WI38 (cell line): ENCODE results near the gene TEKT5.
"Not testable (repeated sequence)": the region's sequence is repeated elsewhere in the genome, so short reads cannot be mapped to it uniquely, and the experiment has no call there.

ENCODE experiments used
- H3K4me3 ChIP-seq: 2 replicates; pipeline ENCODE4 v1.5.1; 2011; ENCODE audit warnings: low read depth, mild to moderate bottlenecking, control low read depth, low read length
- TF ChIP-seq, protein P1 (sequence below): IDR thresholded peaks from 2 replicates; pipeline ENCODE4 v1.5.1; 2012; ENCODE audit warnings: low read depth, mild to moderate bottlenecking, control low read depth, low read length

TEKT5 gene

DNA sequence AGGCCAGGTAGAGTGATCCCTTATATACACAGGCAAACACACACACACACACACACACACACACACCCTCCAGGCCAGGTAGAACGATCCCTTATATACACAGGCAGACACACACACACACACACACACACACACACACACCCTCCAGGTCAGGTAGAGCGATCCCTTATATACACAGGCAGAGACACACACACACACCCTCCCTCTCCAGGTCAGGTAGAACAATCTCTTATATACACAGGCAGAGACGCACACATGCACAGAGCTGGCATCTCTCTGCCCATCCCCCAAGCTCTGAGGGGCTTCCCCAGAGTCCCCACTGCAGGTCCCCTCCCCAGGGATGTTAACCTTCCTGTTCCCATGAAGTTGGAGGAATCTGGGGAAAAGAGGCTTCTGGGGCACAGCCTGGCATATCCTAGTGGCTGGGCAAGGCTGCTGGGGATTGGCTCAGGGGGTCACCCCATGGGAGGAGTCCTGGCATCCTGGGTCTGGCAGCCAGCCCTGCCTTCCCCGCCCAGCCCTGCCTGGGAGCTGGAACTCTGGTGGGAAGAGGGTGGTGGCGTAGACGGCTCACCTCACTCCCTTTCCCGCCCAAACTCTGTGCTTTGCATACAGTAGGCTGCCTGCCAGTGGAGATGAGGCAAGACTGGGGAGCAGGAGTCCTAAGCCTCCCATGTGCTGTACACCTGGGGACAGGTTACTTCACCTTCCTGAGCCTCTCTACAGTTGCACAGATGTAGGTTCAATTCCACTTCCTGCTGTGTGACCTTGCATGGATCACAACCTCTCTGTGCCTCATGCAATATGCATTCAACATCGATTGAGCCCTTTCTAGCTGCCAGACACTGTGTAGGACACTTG lies 41.8 kb downstream of the TEKT5 start:
- no peak overlapping the region for H3K4me3 ChIP-seq
- TF ChIP-seq, protein P1, sequence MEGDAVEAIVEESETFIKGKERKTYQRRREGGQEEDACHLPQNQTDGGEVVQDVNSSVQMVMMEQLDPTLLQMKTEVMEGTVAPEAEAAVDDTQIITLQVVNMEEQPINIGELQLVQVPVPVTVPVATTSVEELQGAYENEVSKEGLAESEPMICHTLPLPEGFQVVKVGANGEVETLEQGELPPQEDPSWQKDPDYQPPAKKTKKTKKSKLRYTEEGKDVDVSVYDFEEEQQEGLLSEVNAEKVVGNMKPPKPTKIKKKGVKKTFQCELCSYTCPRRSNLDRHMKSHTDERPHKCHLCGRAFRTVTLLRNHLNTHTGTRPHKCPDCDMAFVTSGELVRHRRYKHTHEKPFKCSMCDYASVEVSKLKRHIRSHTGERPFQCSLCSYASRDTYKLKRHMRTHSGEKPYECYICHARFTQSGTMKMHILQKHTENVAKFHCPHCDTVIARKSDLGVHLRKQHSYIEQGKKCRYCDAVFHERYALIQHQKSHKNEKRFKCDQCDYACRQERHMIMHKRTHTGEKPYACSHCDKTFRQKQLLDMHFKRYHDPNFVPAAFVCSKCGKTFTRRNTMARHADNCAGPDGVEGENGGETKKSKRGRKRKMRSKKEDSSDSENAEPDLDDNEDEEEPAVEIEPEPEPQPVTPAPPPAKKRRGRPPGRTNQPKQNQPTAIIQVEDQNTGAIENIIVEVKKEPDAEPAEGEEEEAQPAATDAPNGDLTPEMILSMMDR: no peak

- not testable (repeated sequence) for H3K4me3 ChIP-seq
Measured at GRCh38 chr16:10649098-10649497, 45.6 kb downstream of the TEKT5 start.

GRCh38 chr16:10647721-10648296 lies 46.9 kb downstream of the TEKT5 start:
- no peak overlapping the region for H3K4me3 ChIP-seq
- TF ChIP-seq, protein P1: no peak

DNA sequence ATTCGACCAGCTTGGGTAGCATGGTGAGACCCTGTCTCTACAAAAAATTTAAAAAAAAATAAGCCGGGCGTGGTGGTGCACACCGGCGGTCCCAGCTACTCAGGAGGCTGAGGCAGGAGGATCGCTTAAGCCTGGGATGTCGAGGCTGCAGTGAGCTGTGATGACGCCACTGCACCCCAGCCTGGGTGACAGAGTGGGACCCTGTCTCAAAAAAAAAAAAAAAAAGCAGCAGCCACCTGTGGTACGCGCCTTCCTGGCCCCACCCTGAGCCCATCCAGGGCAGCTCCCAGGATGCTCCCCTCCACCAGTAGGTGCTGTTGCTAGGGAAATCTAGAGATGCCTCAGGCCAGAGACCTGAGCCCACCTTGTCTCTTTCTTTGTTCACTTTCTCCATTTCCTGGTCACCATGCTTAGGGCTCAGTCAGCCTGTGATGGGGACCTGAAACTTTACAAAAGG lies 47.4 kb downstream of the TEKT5 start:
- H3K4me3 ChIP-seq: no peak overlapping the region
- TF ChIP-seq, protein P1: no peak

DNA sequence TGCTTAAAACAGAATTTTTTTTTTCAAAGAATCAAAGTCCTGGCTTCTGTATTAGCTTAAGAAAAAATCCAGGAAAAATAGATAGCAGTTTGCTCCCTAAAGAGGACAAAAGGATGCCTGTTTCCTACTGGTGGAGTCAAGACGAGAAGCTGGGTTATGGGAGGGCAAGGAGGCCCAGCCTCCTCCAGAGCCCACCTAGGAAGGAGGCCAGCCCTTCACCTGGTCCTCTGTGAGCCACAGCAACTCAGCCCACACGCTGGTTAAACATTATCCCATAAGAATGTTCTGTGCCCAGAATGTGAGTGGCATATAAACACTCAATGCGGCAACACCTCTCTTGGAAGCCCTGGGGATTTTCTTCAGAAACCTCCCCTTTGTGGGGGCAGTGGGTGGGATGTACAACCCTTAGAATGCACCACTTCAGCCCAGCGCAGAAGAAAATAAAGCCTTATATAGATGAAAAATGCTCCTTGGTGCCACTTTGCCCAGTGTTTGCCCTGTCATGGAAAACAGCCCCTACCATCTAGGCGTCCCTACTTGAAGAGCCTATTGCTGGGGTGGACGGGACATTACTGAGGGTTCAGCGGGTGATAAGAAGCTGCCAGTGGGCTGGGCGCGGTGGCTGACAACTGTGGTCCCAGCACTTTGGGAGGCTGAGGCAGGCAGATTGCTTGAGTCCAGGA lies 48.0 kb downstream of the TEKT5 start:
- TF ChIP-seq, protein P1: no peak
- H3K4me3 ChIP-seq: no peak overlapping the region

GRCh38 chr16:10646228-10646580 lies 48.5 kb downstream of the TEKT5 start:
- no peak overlapping the region for H3K4me3 ChIP-seq
- TF ChIP-seq, protein P1: no peak

DNA sequence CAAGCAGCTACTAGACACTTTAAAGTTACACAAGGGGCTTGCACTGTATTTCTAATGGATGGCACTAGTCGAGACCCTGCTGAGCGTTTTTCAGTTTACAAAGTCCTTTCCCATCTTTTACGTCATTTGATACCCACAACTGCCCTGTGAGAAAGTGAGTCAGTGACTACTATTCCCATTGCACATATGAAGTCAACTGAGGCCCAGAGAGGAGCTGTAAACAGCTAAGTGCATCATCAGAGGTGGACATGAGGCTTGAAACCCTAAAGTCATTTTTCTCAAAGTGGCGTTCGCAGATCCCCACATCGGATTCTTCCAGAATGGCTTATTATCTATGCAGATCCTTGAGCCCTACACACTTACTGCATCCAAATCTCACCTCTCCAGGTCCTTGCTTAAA lies 50.6 kb downstream of the TEKT5 start:
- H3K4me3 ChIP-seq: no peak overlapping the region
- TF ChIP-seq, protein P1: no peak
